GM13976 (cell line): Measurements from ENCODE around the gene STAM2.

ENCODE experiments used
- DNase-seq: peaks from one replicate; pipeline ENCODE4 v3.0.0; 2012; ENCODE audit warnings: low spot score
- in situ Hi-C: fragments of 300-500 bp; cut with MboI; formaldehyde crosslinking; loops from one replicate; pipeline ENCODE4 v1.12.0; 2022; ENCODE audit warnings: low sequenced_read_pairs, mixed read lengths, inconsistent platforms; ENCODE audit not compliant: unreplicated experiment
- TF ChIP-seq, protein P1 (sequence below): IDR thresholded peaks from 2 replicates; pipeline ENCODE4 v1.5.1; 2012; ENCODE audit warnings: borderline replicate concordance, mild to moderate bottlenecking; ENCODE audit not compliant: insufficient read depth; ENCODE audit errors: extremely low read depth, missing control alignments, control extremely low read depth

The STAM2 gene

GRCh38 chr2:152086231-152086630 lies 89.3 kb downstream of the STAM2 start:
- TF ChIP-seq, protein P1, sequence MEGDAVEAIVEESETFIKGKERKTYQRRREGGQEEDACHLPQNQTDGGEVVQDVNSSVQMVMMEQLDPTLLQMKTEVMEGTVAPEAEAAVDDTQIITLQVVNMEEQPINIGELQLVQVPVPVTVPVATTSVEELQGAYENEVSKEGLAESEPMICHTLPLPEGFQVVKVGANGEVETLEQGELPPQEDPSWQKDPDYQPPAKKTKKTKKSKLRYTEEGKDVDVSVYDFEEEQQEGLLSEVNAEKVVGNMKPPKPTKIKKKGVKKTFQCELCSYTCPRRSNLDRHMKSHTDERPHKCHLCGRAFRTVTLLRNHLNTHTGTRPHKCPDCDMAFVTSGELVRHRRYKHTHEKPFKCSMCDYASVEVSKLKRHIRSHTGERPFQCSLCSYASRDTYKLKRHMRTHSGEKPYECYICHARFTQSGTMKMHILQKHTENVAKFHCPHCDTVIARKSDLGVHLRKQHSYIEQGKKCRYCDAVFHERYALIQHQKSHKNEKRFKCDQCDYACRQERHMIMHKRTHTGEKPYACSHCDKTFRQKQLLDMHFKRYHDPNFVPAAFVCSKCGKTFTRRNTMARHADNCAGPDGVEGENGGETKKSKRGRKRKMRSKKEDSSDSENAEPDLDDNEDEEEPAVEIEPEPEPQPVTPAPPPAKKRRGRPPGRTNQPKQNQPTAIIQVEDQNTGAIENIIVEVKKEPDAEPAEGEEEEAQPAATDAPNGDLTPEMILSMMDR: no peak
- in situ Hi-C loops: no loop called here
- no peak for DNase-seq

- no peak for DNase-seq
- in situ Hi-C loops: no loop called here
- TF ChIP-seq, protein P1: no peak
Observed at GRCh38 chr2:152084076-152084475, 91.5 kb downstream of the STAM2 start.

GRCh38 chr2:152083202-152083875 lies 92.2 kb downstream of the STAM2 start:
- in situ Hi-C loops: no loop called here
- no peak for DNase-seq
- TF ChIP-seq, protein P1: no peak

GRCh38 chr2:152078662-152079061 lies 96.9 kb downstream of the STAM2 start:
- in situ Hi-C loops: no loop called here
- TF ChIP-seq, protein P1: no peak
- no peak for DNase-seq

DNA sequence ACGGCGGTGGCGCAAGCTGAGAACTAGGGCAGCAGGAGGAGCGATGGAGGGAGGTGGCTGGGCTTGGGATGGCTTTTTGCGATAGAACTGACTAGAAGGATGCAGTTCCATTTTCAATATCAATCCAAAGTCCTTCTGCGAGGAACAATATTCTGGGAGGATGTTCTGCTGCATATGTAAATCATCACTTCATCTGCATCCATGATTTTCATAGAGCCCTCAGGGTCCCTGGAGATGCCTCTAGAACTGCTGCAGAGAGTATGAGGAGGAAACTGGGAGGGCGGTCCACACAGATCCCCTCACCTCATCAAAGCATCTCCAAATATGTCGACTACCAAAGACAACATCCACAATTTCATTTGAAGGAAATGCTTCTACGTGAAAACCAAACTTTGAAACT lies 97.5 kb downstream of the STAM2 start:
- DNase-seq: no peak
- TF ChIP-seq, protein P1: no peak
- in situ Hi-C loops: no loop called here

DNA sequence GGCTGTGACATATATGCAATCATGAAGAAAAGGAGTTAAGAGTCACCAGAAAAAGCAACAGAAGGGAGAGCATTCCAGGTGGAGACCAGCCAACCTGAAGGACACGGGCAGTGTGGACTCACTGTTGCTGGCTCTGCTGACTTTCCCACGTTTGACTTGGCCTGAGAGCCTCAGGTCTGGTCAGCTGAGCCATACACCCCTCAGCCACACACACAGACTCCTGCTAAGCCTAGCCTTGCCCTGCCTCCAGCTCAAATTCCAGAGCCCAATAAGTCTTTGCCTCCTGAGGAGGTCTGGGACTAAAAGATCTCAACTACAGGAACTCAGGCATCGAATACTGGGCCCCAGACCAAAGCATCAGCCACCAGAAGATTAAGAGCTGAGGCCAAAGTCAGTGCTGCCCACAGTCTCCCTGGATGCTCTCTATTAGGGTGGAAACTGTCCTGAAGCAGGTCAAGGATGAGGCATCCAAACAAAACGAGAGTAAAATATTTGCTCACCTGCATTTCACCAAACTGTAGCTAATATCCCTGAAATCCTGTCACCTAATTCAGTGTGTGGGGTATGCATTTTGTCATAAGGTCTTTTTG lies 100.0 kb downstream of the STAM2 start:
- no peak for DNase-seq
- in situ Hi-C loops: no loop called here
- TF ChIP-seq, protein P1: no peak
